LoVo (cell line): ENCODE results near the gene RCSD1.

ENCODE experiments used
- DNase-seq: peaks from one replicate; pipeline ENCODE4 v3.0.0-alpha.2; 2016; ENCODE audit warnings: low spot score

Gene RCSD1

DNA sequence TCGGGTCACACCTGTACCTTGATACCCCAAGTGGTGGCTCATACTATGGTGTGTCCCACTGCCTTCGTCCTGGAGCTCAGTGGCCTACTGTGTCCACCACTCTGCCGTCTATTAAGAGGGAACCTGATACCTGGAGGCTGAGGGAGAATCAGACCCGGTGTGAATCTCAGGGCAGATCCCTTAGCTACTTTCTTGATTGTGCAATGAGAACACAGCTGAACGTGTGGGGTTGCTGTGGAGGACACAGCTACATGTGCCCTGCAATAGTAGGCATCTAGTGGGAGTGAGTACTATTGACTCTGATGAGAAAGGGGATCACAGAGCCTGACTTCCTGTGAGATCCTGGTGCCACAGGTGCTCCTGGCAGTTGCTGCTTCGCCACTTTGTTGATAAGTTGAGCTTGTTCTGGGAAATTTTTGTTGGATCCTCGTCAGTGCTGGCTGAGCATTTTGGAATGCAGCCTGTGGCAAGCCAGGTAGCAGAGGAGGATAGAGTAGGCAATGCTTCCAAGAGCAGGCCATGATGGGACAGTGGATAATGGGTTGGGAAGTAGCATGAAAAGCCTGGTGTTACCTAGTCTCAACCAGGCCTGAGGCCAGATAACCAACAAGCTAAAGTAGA, 63.5 kb downstream of the RCSD1 start:
- no peak for DNase-seq

GRCh38 chr1:167694691-167695090, 64.7 kb downstream of the RCSD1 start:
- DNase-seq, result no peak

- DNase-seq, result no peak
Observed at GRCh38 chr1:167695147-167695546, 65.1 kb downstream of the RCSD1 start.

GRCh38 chr1:167695756-167696561, 65.9 kb downstream of the RCSD1 start:
- DNase-seq, result no peak

DNA sequence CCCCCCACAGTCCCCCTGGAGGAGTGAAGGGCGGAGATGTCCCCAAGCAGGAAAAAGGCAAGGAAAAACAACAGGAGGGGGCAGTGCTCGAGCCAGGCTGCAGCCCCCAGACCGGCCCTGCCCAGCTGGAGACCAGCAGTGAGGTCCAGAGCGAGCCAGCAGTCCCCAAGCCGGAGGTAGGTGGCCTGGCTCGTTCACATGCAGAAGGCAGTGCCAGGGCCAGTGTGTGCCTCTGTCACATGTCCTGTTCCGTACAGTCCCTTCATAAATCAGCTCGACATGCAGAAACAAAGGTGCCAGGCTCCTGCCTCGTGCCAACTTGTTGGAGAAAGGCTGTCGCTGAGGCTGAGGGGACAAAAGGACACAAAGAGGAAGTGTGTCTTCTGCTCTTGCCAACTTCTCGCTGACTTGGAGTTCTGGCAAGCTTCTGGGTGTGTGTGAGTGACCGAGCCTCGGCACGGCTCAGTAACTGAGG, 67.7 kb downstream of the RCSD1 start:
- no peak for DNase-seq

DNA sequence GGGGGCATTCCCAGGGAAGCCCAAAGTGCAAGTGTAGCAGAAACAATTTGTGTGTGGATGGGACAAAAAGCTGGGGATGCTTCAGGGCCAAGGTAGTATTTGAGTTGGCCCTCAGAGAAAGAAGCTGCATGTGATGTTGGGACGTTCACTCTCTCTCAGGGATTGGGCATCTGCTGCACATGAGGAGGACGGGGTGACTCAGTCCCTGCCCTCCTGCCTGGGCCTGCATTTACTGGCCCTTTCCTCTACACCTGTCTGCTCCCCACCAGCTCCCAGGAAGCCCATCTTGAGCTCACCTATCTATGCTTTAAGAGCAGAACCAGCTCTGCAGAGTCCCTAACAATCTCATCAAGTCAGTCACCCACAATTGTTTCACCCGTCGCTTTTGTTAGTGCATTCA, 68.3 kb downstream of the RCSD1 start:
- no peak for DNase-seq

- no peak for DNase-seq
Observed at GRCh38 chr1:167701510-167701909, 71.5 kb downstream of the RCSD1 start.

- no peak for DNase-seq
Observed at GRCh38 chr1:167703557-167703956, 73.5 kb downstream of the RCSD1 start.

GRCh38 chr1:167704715-167705114, 74.7 kb downstream of the RCSD1 start:
- no peak for DNase-seq

DNA sequence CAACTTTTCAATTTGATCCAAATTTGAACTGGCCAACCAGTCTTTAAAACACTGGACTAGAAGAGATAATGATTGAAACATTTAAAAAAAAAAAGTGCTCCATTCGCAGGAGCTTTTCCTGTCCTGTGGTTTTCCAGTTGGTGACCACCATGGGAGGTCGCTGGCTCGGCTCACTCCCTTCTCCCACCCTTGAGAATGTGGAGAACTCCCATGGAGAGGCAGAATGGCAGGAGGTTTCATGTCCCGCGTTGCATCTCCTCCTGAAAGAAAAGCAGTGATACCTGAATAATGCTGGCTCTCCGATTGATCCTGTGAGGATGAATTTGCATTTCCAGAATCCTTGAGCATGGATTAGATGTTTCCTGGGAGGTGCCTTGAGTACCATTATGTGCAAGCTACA, 75.2 kb downstream of the RCSD1 start:
- DNase-seq, result no peak

DNA sequence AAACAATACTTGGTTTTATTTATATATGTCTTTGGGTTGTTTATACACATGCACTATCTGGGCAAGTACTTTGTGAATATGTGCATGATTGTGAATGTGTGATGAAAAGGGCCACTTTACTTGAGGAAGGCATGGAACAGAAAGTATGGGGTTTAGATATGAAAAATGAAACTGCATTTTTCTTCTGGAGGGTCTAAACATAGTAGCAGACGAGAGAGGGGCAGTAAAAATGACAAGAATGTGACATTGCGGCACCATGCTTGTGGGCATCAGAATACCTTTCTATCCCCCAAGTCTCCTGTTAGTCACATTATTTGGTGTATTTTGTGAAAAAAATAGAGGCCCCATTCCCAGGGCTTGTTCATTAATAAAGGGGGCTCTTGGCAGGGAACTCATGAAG, 76.3 kb downstream of the RCSD1 start:
- DNase-seq, result no peak

- no peak for DNase-seq
Observed at GRCh38 chr1:167706931-167707877, 77.2 kb downstream of the RCSD1 start.

- DNase-seq, result no peak
Observed at GRCh38 chr1:167707942-167708341, 77.9 kb downstream of the RCSD1 start.

DNA sequence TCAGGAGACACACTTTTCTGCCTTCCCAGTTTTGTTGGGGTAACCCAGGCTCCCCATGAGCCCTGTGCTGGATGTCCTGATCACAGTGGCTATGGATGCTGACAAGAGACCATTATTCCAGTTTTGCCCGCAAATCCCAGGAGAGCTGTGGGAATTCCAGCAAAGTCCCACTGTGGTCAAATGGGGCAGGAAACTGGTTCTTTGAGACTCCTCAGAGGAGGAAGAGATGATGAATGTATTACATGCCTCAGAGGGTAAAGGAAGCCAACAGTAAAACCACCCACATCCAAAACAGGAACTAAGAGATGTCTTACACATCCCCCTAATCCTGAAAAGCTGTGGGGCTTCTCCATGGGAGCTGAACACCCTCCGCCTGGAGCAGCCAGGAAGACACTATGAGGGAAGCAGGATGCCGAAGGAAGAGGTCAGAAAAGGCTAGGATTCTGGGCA, 78.9 kb downstream of the RCSD1 start:
- no peak for DNase-seq

- no peak for DNase-seq
Observed at GRCh38 chr1:167710836-167711235, 80.8 kb downstream of the RCSD1 start.

- no peak for DNase-seq
Observed at GRCh38 chr1:167711797-167712196, 81.8 kb downstream of the RCSD1 start.

DNA sequence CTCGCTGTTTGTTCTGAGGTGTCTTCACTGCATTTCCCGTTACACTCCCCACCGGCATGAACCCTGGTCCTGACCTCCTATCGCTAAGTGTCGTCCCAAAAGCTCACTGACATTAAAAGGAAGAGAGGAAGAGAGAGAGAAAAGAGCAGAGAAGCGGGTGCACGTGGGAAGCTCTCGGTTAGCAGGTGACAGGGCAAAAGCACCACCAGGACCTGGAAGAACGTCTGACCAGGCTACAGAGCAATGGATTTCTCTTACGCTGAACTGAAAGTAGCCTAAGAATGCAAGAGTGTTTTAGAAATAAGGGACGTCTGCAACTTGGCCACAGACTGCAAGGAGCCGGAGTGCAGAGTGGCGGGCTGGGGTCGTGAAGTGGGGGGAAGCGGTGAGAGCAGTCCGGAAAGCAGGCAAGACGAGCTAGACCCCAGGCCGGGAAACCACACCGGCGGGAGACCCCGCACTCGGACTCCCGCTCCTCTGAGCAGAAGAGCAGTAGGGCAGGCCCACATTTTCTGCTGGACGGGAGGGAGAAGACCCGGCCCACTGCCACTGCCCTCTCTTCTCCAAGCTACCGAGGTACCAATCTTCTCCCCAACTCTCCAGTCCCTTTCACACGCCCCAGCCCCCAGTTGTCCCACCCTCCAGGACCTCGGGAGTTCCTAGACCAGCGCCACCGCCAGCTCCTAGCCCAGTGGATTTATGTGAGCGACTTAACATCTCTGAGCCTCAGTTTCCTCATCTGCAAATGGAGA, 83.5 kb downstream of the RCSD1 start:
- DNase-seq, result no peak

- peak; percentile 88 for DNase-seq
Observed at GRCh38 chr1:167714098-167714438, 84.0 kb downstream of the RCSD1 start.

DNA sequence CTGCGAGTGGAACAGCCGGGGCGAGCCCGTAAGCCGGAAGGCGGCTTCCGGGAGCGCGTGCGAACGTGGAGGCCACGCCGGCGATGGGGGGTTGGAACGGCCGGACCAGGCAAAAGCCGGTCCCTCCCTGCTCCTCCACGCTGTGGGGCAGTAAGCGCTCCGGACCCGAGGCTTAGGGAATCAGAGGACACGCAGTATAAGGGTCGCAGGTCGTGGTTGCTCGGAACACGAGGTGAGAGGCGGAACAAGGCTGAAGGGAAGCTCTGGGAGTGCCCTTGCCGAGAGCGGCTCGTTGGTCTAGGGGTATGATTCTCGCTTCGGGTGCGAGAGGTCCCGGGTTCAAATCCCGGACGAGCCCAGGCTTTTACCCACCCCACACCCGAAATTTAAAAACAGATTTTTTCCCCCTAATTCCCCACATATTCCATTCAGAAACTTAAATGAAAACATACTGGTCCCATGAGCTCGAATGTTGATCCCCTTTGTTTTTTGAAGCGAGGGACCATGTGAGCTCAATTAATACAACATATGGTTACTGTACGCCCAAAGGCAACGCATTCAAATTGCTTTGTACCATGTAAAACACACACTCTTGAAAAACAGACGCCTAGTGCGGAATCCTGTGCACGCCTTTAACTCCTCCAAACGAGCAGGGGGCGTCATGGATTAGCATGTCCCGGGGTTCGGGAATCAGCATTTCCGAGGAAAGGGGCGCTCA, 84.6 kb downstream of the RCSD1 start:
- peak; percentile 80 for DNase-seq

GRCh38 chr1:167715157-167715999, 85.3 kb downstream of the RCSD1 start:
- peak; percentile 83 for DNase-seq
